Astrocyte (in vitro differentiated cells and primary cell): ENCODE results near the gene ZNF787. TPM values are rescaled to one million over a fixed set of nuclear protein-coding genes. Genes with fewer than 3 reads are reported as not detected.

Source experiments
- DNase-seq: peaks from one replicate; pipeline ENCODE4 v3.0.0-alpha.2; 2010; ENCODE audit warnings: low read depth
- FAIRE-seq: peaks from 2 replicates; lab custom pipeline; 2011; peaks lifted over from hg19 to GRCh38; lab: Jason Lieb, UNC
- H2AFZ ChIP-seq: 2 replicates; pipeline ENCODE4 v1.6.0; 2012; ENCODE audit warnings: low read depth, low read length, inconsistent platforms
- H3K27ac ChIP-seq: 2 replicates; pipeline ENCODE4 v1.5.1; 2011; ENCODE audit warnings: low read depth, low read length, inconsistent platforms
- H3K27me3 ChIP-seq: 2 replicates; pipeline ENCODE4 v1.6.0; 2011; ENCODE audit warnings: low read length, inconsistent platforms; ENCODE audit not compliant: insufficient read depth
- H3K36me3 ChIP-seq: 2 replicates; pipeline ENCODE4 v1.5.1; 2011; ENCODE audit warnings: low read length, inconsistent platforms; ENCODE audit not compliant: insufficient read depth
- H3K4me1 ChIP-seq: 2 replicates; pipeline ENCODE4 v1.5.1; 2011; ENCODE audit warnings: low read length, inconsistent platforms; ENCODE audit not compliant: insufficient read depth
- H3K4me2 ChIP-seq: 2 replicates; pipeline ENCODE4 v1.6.0; 2012; ENCODE audit warnings: low read length, inconsistent platforms
- H3K4me3 ChIP-seq: 2 replicates; pipeline ENCODE4 v1.5.1; 2011; ENCODE audit warnings: low read depth, mild to moderate bottlenecking, low read length, inconsistent platforms; ENCODE audit not compliant: insufficient read depth
- H3K79me2 ChIP-seq: 2 replicates; pipeline ENCODE4 v1.6.0; 2012; ENCODE audit warnings: mild to moderate bottlenecking, low read length, inconsistent platforms; ENCODE audit not compliant: insufficient read depth
- H3K9ac ChIP-seq: 2 replicates; pipeline ENCODE4 v1.6.0; 2012; ENCODE audit warnings: mild to moderate bottlenecking, low read length, inconsistent platforms
- H3K9me3 ChIP-seq: 2 replicates; pipeline ENCODE4 v1.5.1; 2012; ENCODE audit warnings: low read depth, mild to moderate bottlenecking, low read length, inconsistent platforms; ENCODE audit not compliant: insufficient read depth
- H4K20me1 ChIP-seq: 2 replicates; pipeline ENCODE4 v1.6.0; 2012; ENCODE audit warnings: low read length, inconsistent platforms; ENCODE audit not compliant: insufficient read depth
- H3K27ac Mint-ChIP-seq: one replicate; pipeline ENCODE4 v1.8.0; 2021; ENCODE audit warnings: mild to moderate bottlenecking, mixed read lengths; ENCODE audit not compliant: unreplicated experiment
- H3K27me3 Mint-ChIP-seq: one replicate; pipeline ENCODE4 v1.8.0; 2021; ENCODE audit warnings: low read depth, mixed read lengths; ENCODE audit not compliant: unreplicated experiment
- H3K36me3 Mint-ChIP-seq: one replicate; pipeline ENCODE4 v1.8.0; 2021; ENCODE audit warnings: low read depth, mixed read lengths; ENCODE audit not compliant: unreplicated experiment
- H3K4me1 Mint-ChIP-seq: one replicate; pipeline ENCODE4 v1.8.0; 2021; ENCODE audit warnings: low read depth, mixed read lengths; ENCODE audit not compliant: unreplicated experiment
- H3K4me3 Mint-ChIP-seq: one replicate; pipeline ENCODE4 v1.8.0; 2021; ENCODE audit warnings: mild to moderate bottlenecking, moderate library complexity, mixed read lengths; ENCODE audit not compliant: unreplicated experiment
- H3K9me3 Mint-ChIP-seq: one replicate; pipeline ENCODE4 v1.8.0; 2021; ENCODE audit warnings: mild to moderate bottlenecking, mixed read lengths; ENCODE audit not compliant: unreplicated experiment
- CTCF ChIP-seq: IDR thresholded peaks from 2 replicates; pipeline ENCODE4 v1.5.1; 2011; ENCODE audit warnings: low read depth, mild to moderate bottlenecking, inconsistent platforms, low read length, moderate library complexity; ENCODE audit not compliant: insufficient read depth
- EZH2 ChIP-seq: IDR thresholded peaks from 2 replicates; pipeline ENCODE4 v1.6.1; 2012; ENCODE audit warnings: mild to moderate bottlenecking, low read length, inconsistent platforms; ENCODE audit not compliant: insufficient read depth
- total RNA-seq: library from RNA; stranded (reverse); gene quantifications from 2 replicates; pipeline ENCODE4 v1.2.1, GENCODE V29; 2021

Gene ZNF787
- total RNA-seq, 1 donor from 2014 or later, result 36.3 TPM

- no peaks in the 10 kb centered on the region for H3K27me3 ChIP-seq
- peak; percentile 36 for DNase-seq
- no peak overlapping the region for H2AFZ ChIP-seq
- peaks cover 47% of the 10 kb centered on the region for H4K20me1 ChIP-seq
- Mint-ChIP-seq H3K9me3 (peaks cover 3% of the 10 kb centered on the region), H3K4me1 (peaks cover 7% of the 10 kb centered on the region), H3K36me3 (peaks cover 13% of the 10 kb centered on the region), H3K27me3 (no peaks in the 10 kb centered on the region), H3K27ac (no peak overlapping the region), H3K4me3 (no peak overlapping the region)
- H3K4me1 ChIP-seq, result peaks cover 9% of the 10 kb centered on the region
- H3K4me3 ChIP-seq, result no peak overlapping the region
- peaks cover 49% of the 10 kb centered on the region for H3K79me2 ChIP-seq
- FAIRE-seq, result no peak
- peaks cover 5% of the 10 kb centered on the region for H3K9me3 ChIP-seq
- H3K36me3 ChIP-seq, result no peaks in the 10 kb centered on the region
- TF ChIP-seq EZH2 (no peak), CTCF (no peak)
- peak overlapping the region; percentile 40 for H3K4me2 ChIP-seq
- no peak overlapping the region for H3K9ac ChIP-seq
- H3K27ac ChIP-seq, result peak overlapping the region; percentile 5
Observed at GRCh38 chr19:56091066-56091490, 30.0 kb downstream of the ZNF787 start.

GRCh38 chr19:56089344-56089743, 31.8 kb downstream of the ZNF787 start:
- no peak overlapping the region for H3K4me3 Mint-ChIP-seq
- Histone ChIP-seq H3K9me3 (peaks cover 5% of the 10 kb centered on the region), H3K4me2 (no peak overlapping the region), H3K9ac (no peak overlapping the region), H3K27ac (no peak overlapping the region), H3K4me3 (no peak overlapping the region), H2AFZ (no peak overlapping the region), H3K79me2 (peaks cover 44% of the 10 kb centered on the region), H3K4me1 (peaks cover 9% of the 10 kb centered on the region), H3K27me3 (no peaks in the 10 kb centered on the region), H3K36me3 (no peaks in the 10 kb centered on the region), H4K20me1 (peaks cover 60% of the 10 kb centered on the region)
- TF ChIP-seq EZH2 (no peak), CTCF (no peak)
- peaks cover 3% of the 10 kb centered on the region for H3K9me3 Mint-ChIP-seq
- FAIRE-seq (no peak), DNase-seq (no peak)
- no peaks in the 10 kb centered on the region for H3K27me3 Mint-ChIP-seq
- H3K4me1 Mint-ChIP-seq, result peaks cover 15% of the 10 kb centered on the region
- no peak overlapping the region for H3K27ac Mint-ChIP-seq
- peaks cover 16% of the 10 kb centered on the region for H3K36me3 Mint-ChIP-seq

- FAIRE-seq, result no peak
- Histone ChIP-seq H2AFZ (no peak overlapping the region), H4K20me1 (peaks cover 65% of the 10 kb centered on the region), H3K4me3 (no peak overlapping the region), H3K79me2 (peaks cover 43% of the 10 kb centered on the region), H3K36me3 (no peaks in the 10 kb centered on the region), H3K27me3 (no peaks in the 10 kb centered on the region), H3K4me1 (peaks cover 9% of the 10 kb centered on the region), H3K4me2 (no peak overlapping the region), H3K9me3 (peaks cover 5% of the 10 kb centered on the region), H3K27ac (no peak overlapping the region), H3K9ac (no peak overlapping the region)
- Mint-ChIP-seq H3K4me1 (peaks cover 16% of the 10 kb centered on the region), H3K9me3 (peaks cover 3% of the 10 kb centered on the region), H3K36me3 (peaks cover 13% of the 10 kb centered on the region), H3K27ac (no peak overlapping the region), H3K27me3 (no peaks in the 10 kb centered on the region), H3K4me3 (no peak overlapping the region)
- no peak for TF ChIP-seq CTCF
- no peak for TF ChIP-seq EZH2
- DNase-seq, result no peak
Observed at GRCh38 chr19:56088497-56089215, 32.4 kb downstream of the ZNF787 start.
